AG09319 (cell line): ENCODE results near the gene NPAS3.

Experiments
- DNase-seq: peaks from one replicate; pipeline ENCODE4 v3.0.0-alpha.2; 2010; ENCODE audit warnings: low read depth; ENCODE audit errors: extremely low read depth
- TF ChIP-seq, protein P1 (sequence below): IDR thresholded peaks from 2 replicates; pipeline ENCODE4 v1.5.1; 2011; ENCODE audit warnings: low read depth, mild to moderate bottlenecking, inconsistent platforms, low read length, moderate library complexity

Gene NPAS3

DNA sequence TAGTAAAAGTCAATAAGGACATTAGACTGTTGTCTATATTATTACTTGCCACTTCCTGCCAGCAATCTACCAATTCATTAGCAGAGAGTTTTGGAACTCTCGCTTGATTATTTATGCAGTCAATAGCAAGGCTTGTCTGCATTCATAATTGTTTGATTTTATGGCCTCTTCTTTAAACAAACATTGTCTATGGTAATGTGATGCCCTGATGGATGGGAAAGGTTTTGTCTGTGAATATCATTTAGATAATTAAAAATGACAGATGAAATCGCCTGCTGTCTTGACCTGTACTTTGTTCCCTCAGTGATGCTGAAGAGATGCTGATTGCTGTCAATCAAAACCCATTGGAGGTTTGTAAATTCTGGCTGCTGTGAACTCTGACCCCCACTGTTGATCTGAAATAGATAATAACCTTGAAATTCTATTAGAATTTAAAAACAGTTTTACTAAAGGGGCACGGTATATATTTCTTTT is 455.3 kb downstream of the NPAS3 start:
- TF ChIP-seq, protein P1, sequence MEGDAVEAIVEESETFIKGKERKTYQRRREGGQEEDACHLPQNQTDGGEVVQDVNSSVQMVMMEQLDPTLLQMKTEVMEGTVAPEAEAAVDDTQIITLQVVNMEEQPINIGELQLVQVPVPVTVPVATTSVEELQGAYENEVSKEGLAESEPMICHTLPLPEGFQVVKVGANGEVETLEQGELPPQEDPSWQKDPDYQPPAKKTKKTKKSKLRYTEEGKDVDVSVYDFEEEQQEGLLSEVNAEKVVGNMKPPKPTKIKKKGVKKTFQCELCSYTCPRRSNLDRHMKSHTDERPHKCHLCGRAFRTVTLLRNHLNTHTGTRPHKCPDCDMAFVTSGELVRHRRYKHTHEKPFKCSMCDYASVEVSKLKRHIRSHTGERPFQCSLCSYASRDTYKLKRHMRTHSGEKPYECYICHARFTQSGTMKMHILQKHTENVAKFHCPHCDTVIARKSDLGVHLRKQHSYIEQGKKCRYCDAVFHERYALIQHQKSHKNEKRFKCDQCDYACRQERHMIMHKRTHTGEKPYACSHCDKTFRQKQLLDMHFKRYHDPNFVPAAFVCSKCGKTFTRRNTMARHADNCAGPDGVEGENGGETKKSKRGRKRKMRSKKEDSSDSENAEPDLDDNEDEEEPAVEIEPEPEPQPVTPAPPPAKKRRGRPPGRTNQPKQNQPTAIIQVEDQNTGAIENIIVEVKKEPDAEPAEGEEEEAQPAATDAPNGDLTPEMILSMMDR, result no peak
- no peak for DNase-seq

DNA sequence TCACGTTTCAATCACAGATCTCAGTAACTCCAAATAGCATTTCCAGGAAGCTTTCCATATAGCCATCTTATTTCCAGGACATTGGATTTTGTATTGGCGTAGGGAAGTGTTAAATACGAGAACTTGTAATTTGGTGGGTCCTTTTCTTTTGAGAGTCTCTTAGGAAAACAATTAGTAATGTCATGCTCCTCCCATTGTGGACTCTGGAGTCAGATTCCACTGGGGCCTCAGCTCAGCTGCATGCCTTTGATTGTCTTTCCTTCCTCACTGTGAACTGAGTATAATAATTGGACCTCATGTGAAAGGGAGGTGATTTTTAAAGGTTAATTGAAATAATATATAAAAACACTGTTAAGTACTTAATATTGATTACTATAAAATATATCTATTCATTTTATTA is 462.6 kb downstream of the NPAS3 start:
- TF ChIP-seq, protein P1, result no peak
- DNase-seq, result no peak

DNA sequence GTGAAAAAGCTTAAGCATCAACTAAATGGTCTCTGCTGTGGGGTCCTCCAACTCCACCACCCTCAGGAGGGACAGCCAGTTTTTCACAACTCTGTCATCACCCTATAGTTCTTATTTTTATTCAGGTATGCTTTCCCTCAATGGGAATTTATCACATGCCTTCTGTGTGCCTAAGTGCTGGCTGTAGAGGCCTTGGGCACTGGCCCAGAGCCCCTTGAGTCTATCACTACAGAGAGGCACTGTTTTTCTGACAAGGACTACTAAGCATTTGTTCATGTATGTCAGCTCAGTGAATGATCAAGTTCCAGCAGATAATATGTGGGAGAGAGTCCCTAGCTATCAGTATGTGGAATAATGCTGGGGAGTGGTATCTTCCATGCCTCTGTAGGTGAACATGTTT is 463.9 kb downstream of the NPAS3 start:
- TF ChIP-seq, protein P1, result no peak
- no peak for DNase-seq

DNA sequence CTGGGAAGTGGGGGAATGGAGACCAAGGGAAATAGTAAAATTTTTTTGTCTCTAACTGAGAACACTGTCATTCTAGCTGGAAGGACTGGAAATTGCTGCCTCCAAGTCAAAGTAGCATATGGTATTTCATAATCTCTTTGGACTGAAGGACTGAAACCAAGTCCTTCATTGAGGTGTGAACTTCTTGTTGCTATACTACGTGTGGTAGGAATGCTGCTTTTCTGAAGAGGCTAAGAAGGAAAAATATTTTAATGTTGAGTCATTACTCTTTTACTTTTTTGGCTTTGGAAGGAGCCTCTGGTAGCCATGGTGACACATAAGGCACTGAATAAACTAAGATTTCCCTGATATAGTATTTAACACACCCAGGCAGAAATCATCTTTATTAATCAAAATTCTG is 465.4 kb downstream of the NPAS3 start:
- DNase-seq, result peak; percentile 38

DNA sequence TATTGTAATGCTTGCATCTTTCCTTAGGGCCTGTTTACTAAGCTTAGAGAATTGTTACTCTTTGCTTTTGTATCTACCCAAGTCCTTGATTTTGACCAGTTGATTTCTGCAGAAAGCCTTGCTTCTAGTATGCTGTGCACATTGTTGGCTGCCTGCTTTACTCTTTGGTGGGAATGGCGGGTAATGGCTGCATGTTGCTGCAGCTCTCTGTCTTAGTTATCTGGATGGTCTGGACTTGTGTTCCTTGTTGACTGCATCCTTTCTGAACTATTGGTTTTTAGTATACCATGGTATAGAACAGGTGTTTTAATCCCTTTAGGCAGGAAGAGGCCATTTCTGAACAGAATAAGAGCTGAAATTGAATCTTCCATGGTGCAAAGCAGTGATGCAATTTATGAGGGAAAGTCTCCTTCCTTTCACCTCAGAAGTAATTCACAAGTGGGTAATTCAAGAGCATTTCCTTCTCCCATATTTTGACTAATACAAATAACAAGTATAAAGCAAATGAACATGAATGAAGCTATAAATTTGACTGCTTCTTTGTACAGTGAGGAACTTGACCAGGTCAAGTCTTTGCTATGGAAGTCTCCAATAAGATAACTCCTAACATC is 466.4 kb downstream of the NPAS3 start:
- no peak for DNase-seq
- TF ChIP-seq, protein P1, result no peak

More for the DNA sequence above, 465.4 kb downstream of the NPAS3 start:
- TF ChIP-seq, protein P1, result no peak; the same call in 1 of the 2 replicates

DNA sequence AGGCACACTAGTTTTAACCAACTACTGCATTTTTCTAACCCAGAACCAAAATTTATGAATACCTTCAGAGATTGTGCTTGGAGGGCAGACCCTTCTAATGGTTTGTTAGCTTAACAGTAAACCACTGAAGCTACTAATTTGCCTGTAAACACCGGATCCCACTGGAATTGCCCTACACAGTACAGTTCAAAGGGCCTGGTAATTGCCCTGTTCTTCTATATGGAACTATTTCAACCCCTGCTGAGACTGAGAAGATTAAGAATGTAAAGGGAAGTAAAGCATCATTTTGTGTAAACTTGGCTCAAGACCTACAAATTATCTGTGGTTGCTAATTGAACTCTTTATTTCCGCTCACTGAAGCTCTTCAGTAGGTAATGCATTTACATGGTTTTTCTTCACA is 468.1 kb downstream of the NPAS3 start:
- TF ChIP-seq, protein P1, result no peak
- no peak for DNase-seq

DNA sequence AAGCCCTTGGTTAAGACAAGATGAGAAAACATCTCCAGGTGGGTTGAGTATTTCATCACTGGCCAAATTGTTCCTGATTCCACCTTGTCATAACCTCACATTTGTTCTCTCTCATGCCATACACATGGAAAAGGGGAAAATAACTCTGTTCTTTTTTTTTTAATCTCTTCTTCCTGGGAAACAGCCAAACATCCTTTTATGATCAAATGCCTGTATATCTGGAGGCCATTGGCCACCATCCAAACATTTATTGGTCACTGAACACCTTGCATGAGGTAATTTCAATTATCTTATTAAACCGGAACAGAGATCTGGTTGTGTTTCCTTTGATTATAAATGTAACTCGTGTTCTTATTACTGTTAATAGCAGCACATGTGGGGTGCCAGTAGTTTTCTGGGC is 469.6 kb downstream of the NPAS3 start:
- TF ChIP-seq, protein P1, result no peak
- DNase-seq, result no peak
